HG03139 (cell line): ENCODE data around the gene SULT1C2.
"Not testable (repeated sequence)": the region's sequence is repeated elsewhere in the genome, so short reads cannot be mapped to it uniquely, and the experiment has no call there.

Experiments used
- ATAC-seq: cut with Tn5 transposase; IDR thresholded peaks from one replicate; pipeline ENCODE4 v1.9.1; 2021; ENCODE audit not compliant: unreplicated experiment

SULT1C2 gene

GRCh38 chr2:108288534-108289106, at the start of gene SULT1C2:
Gene SULT1C2 (plus strand): TSS chr2:108288895. CDS start chr2:108293668, 4,773 bp downstream.
- no peak for ATAC-seq

GRCh38 chr2:108239786-108240185, 48.9 kb upstream of the SULT1C2 start, which contains the start of gene SULT1C3:
Gene SULT1C3 (plus strand): TSS chr2:108239968. CDS start chr2:108247195, 7,227 bp downstream.
- ATAC-seq = no peak

- no peak for ATAC-seq
These were observed 47.7 kb upstream of the SULT1C2 start for GRCh38 chr2:108240966-108241365.

GRCh38 chr2:108243566-108243965, 45.1 kb upstream of the SULT1C2 start:
- ATAC-seq = no peak

- no peak for ATAC-seq
These were observed 43.9 kb upstream of the SULT1C2 start for GRCh38 chr2:108244667-108245414.

GRCh38 chr2:108253106-108253505, 35.6 kb upstream of the SULT1C2 start:
- no peak for ATAC-seq

GRCh38 chr2:108257757-108258331, 30.9 kb upstream of the SULT1C2 start:
- ATAC-seq = no peak

- no peak for ATAC-seq
These were observed 27.9 kb upstream of the SULT1C2 start for GRCh38 chr2:108260773-108261172.

GRCh38 chr2:108262036-108262435, 26.7 kb upstream of the SULT1C2 start:
- ATAC-seq = no peak

GRCh38 chr2:108263401-108263800, 25.3 kb upstream of the SULT1C2 start:
- ATAC-seq = no peak

- no peak for ATAC-seq
These were observed 22.5 kb upstream of the SULT1C2 start for GRCh38 chr2:108266218-108266617.

- no peak for ATAC-seq
These were observed 21.6 kb upstream of the SULT1C2 start for GRCh38 chr2:108267101-108267500.

GRCh38 chr2:108268001-108268400, 20.7 kb upstream of the SULT1C2 start:
- ATAC-seq = no peak

GRCh38 chr2:108270346-108270745, 18.3 kb upstream of the SULT1C2 start:
- ATAC-seq = no peak

GRCh38 chr2:108270768-108271506, 17.8 kb upstream of the SULT1C2 start:
- ATAC-seq = no peak

- ATAC-seq = no peak
These were observed 16.9 kb upstream of the SULT1C2 start for GRCh38 chr2:108271691-108272253.

GRCh38 chr2:108278631-108279030, 10.1 kb upstream of the SULT1C2 start:
- ATAC-seq = no peak

- ATAC-seq = no peak
These were observed 9.2 kb upstream of the SULT1C2 start for GRCh38 chr2:108279468-108279867.

GRCh38 chr2:108280466-108280865, 8.2 kb upstream of the SULT1C2 start:
- no peak for ATAC-seq

- ATAC-seq = not testable (repeated sequence)
These were observed 4.1 kb upstream of the SULT1C2 start for GRCh38 chr2:108284566-108284965.

- ATAC-seq = no peak
These were observed 3.1 kb upstream of the SULT1C2 start for GRCh38 chr2:108285616-108286015.
